PC-3 (cell line): ENCODE measurements around the gene LUZP1. TPM values are rescaled to one million over a fixed set of nuclear protein-coding genes. Genes with fewer than 3 reads are reported as not detected.

Experiments
- ATAC-seq: fragments of 200-7000 bp; cut with Tn5 transposase; 2 replicates; pipeline ENCODE4 v1.9.1; 2020; ENCODE audit warnings: mild to moderate bottlenecking, moderate library complexity
- BruUV-seq: library from RNA; stranded (reverse); fragments of 400-500 nt; replicated peaks from 2 replicates; lab custom pipeline; 2021; lab: Mats Ljungman, UMichigan
- CTCF ChIA-PET: fragments of 300-600 bp; sonication (Branson Sonifier 250); formaldehyde crosslinking; loops from one replicate; lab custom pipeline; 2022; ENCODE audit warnings: antibody characterized with exemption; lab: Charles Lee
- POLR2A ChIA-PET: fragments of 300-600 bp; sonication (Branson Sonifier 250); formaldehyde crosslinking; loops from one replicate; lab custom pipeline; 2022; ENCODE audit warnings: antibody characterized with exemption; ENCODE audit not compliant: unreplicated experiment; lab: Charles Lee
- DNase-seq: peaks from one replicate; pipeline ENCODE4 v3.0.0-alpha.2; 2015
- H2AFZ ChIP-seq: fragments of 300-600 bp; sonication (generic); 2 replicates; pipeline ENCODE4 v1.6.0; 2016; ENCODE audit warnings: antibody characterized with exemption, low read length
- H3F3A ChIP-seq: fragments of 300-600 bp; sonication (generic); one replicate; pipeline ENCODE4 v1.6.0; 2017; ENCODE audit warnings: antibody characterized with exemption, low read length, control low read depth, mild to moderate bottlenecking; ENCODE audit not compliant: unreplicated experiment
- H3K27ac ChIP-seq: fragments of 300-600 bp; sonication (generic); 2 replicates; pipeline ENCODE4 v1.5.1; 2016; ENCODE audit warnings: mild to moderate bottlenecking, low read length
- H3K27me3 ChIP-seq: fragments of 300-600 bp; sonication (generic); 2 replicates; pipeline ENCODE4 v1.6.1; 2016; ENCODE audit warnings: low read length, mixed read lengths
- H3K36me3 ChIP-seq: fragments of 300-600 bp; sonication (generic); 2 replicates; pipeline ENCODE4 v1.6.1; 2016; ENCODE audit warnings: low read depth, mixed run types, low read length, mixed read lengths
- H3K4me1 ChIP-seq: fragments of 300-600 bp; sonication (generic); 2 replicates; pipeline ENCODE4 v1.5.1; 2016; ENCODE audit warnings: low read length; ENCODE audit not compliant: insufficient read depth
- H3K4me2 ChIP-seq: fragments of 300-600 bp; sonication (generic); 2 replicates; pipeline ENCODE4 v1.6.0; 2016; ENCODE audit warnings: low read length
- H3K4me3 ChIP-seq: fragments of 300-600 bp; sonication (generic); 2 replicates; pipeline ENCODE4 v1.5.1; 2016; ENCODE audit warnings: mild to moderate bottlenecking, low read length, mixed read lengths
- H3K79me2 ChIP-seq: fragments of 300-600 bp; sonication (generic); 2 replicates; pipeline ENCODE4 v1.6.1; 2017; ENCODE audit warnings: low read length, mixed read lengths
- H3K9ac ChIP-seq: fragments of 300-600 bp; sonication (generic); 2 replicates; pipeline ENCODE4 v1.6.0; 2016; ENCODE audit warnings: mild to moderate bottlenecking, low read length
- H3K9me2 ChIP-seq: fragments of 300-600 bp; sonication (generic); replicated peaks from 2 replicates; pipeline ENCODE4 v1.6.1; 2016; ENCODE audit warnings: mixed run types, low read length, mixed read lengths
- H3K9me3 ChIP-seq: fragments of 300-600 bp; sonication (generic); 2 replicates; pipeline ENCODE4 v1.6.1; 2016; ENCODE audit warnings: low read length, mixed read lengths
- H4K20me1 ChIP-seq: fragments of 300-600 bp; sonication (generic); 2 replicates; pipeline ENCODE4 v1.6.1; 2016; ENCODE audit warnings: low read length, mixed read lengths
- CTCF ChIP-seq: fragments of 300-600 bp; sonication (generic); conservative IDR thresholded peaks from 2 replicates; pipeline ENCODE4 v1.5.1; 2017; ENCODE audit warnings: antibody characterized with exemption, low read depth, mild to moderate bottlenecking, low read length
- EZH2 ChIP-seq: fragments of 300-600 bp; sonication (generic); IDR thresholded peaks from one replicate; pipeline ENCODE4 v1.6.1; 2017; ENCODE audit warnings: antibody characterized with exemption, mild to moderate bottlenecking, low read length; ENCODE audit not compliant: unreplicated experiment
- EZH2phosphoT487 ChIP-seq: fragments of 300-600 bp; sonication (generic); IDR thresholded peaks from 2 replicates; pipeline ENCODE4 v1.6.1; 2018; ENCODE audit warnings: mild to moderate bottlenecking, antibody characterized with exemption, low read length, borderline replicate concordance
- intact Hi-C: fragments of 100-400 bp; cut with micrococcal nuclease; formaldehyde crosslinking; loops from 2 replicates; pipeline ENCODE4 v1.9.0; 2023
- total RNA-seq: library from RNA; depleted of rRNA; stranded (reverse); fragments of >200 nt; gene quantifications from 2 replicates; pipeline ENCODE4 v1.2.3, GENCODE V29; 2014

Gene LUZP1
- total RNA-seq, 1 experiment from 2014 or later: 17.8 TPM

GRCh38 chr1:23152966-23153684, 15.5 kb downstream of the LUZP1 start:
- Histone ChIP-seq H3K4me2 (no peak overlapping the region), H3K9me2 (no peaks in the 10 kb centered on the region), H3K4me1 (peaks cover 5% of the 10 kb centered on the region), H4K20me1 (peaks cover 18% of the 10 kb centered on the region; the same call in 1 of the 2 replicates), H3K9me3 (no peaks in the 10 kb centered on the region), H3K27ac (no peak overlapping the region), H3K4me3 (no peak overlapping the region), H2AFZ (no peak overlapping the region), H3K79me2 (peaks cover 96% of the 10 kb centered on the region), H3F3A (no peaks in the 10 kb centered on the region), H3K9ac (no peak overlapping the region), H3K27me3 (no peaks in the 10 kb centered on the region), H3K36me3 (no peaks in the 10 kb centered on the region)
- POLR2A ChIA-PET: no interaction called here
- DNase-seq (no peak), ATAC-seq (no peak)
- BruUV-seq: TSS peak; percentile 10
- intact Hi-C loops: no loop called here
- TF ChIP-seq CTCF (no peak), EZH2phosphoT487 (no peak), EZH2 (no peak)
- CTCF ChIA-PET: no interaction called here

- peaks cover 92% of the 10 kb centered on the region for H3K79me2 ChIP-seq
- H3F3A ChIP-seq: no peaks in the 10 kb centered on the region
- intact Hi-C loops: no loop called here
- H2AFZ ChIP-seq: no peak overlapping the region
- no peak for ATAC-seq
- H3K9me2 ChIP-seq: no peaks in the 10 kb centered on the region
- H3K4me3 ChIP-seq: no peak overlapping the region
- H3K9ac ChIP-seq: no peak overlapping the region
- H4K20me1 ChIP-seq: peaks cover 18% of the 10 kb centered on the region; the same call in 1 of the 2 replicates
- ChIA-PET POLR2A (no interaction called here), CTCF (no interaction called here)
- no peak for DNase-seq
- H3K4me1 ChIP-seq: peaks cover 5% of the 10 kb centered on the region
- H3K9me3 ChIP-seq: no peaks in the 10 kb centered on the region
- no peaks in the 10 kb centered on the region for H3K27me3 ChIP-seq
- no peaks in the 10 kb centered on the region for H3K36me3 ChIP-seq
- TF ChIP-seq CTCF: no peak
- TF ChIP-seq EZH2: no peak
- no peak for TF ChIP-seq EZH2phosphoT487
- no peak overlapping the region for H3K27ac ChIP-seq
- no TSS peak for BruUV-seq
- no peak overlapping the region for H3K4me2 ChIP-seq
Observed at GRCh38 chr1:23150742-23151141, 17.9 kb downstream of the LUZP1 start.

- no peaks in the 10 kb centered on the region for H3K27me3 ChIP-seq
- ATAC-seq: no peak
Observed at GRCh38 chr1:23150125-23150524, 18.5 kb downstream of the LUZP1 start.

More at GRCh38 chr1:23150125-23150524, 18.5 kb downstream of the LUZP1 start:
- Histone ChIP-seq H4K20me1 (peaks cover 18% of the 10 kb centered on the region; the same call in 1 of the 2 replicates), H3F3A (no peaks in the 10 kb centered on the region), H3K79me2 (peaks cover 86% of the 10 kb centered on the region), H3K4me1 (peaks cover 5% of the 10 kb centered on the region), H3K27ac (no peak overlapping the region), H2AFZ (no peak overlapping the region), H3K9me2 (no peaks in the 10 kb centered on the region), H3K9ac (no peak overlapping the region), H3K4me3 (no peak overlapping the region), H3K36me3 (no peaks in the 10 kb centered on the region), H3K4me2 (no peak overlapping the region), H3K9me3 (no peaks in the 10 kb centered on the region)
- no peak for TF ChIP-seq EZH2
- no peak for TF ChIP-seq CTCF
- TF ChIP-seq EZH2phosphoT487: no peak
- no peak for DNase-seq
- POLR2A ChIA-PET: no interaction called here
- CTCF ChIA-PET: interaction anchor here (0.6 kb wide), 1 partner anchor 15 kb away, joined by 3 read pairs; no protein-coding TSS in a partner anchor
- BruUV-seq: no TSS peak
- intact Hi-C loops: no loop called here
